K562 (cell line): Measurements from ENCODE around the gene PTPN1. TPM values are rescaled to one million over a fixed set of nuclear protein-coding genes. Genes with fewer than 3 reads are reported as not detected.

Source experiments
- ATAC-seq: fragments of 200-7000 bp; cut with Tn5 transposase; 3 replicates; pipeline ENCODE4 v1.9.1; 2020; ENCODE audit warnings: moderate library complexity
- BruUV-seq: library from RNA; stranded (reverse); fragments of 400-500 nt; replicated peaks from 2 replicates; lab custom pipeline; 2021; lab: Mats Ljungman, UMichigan
- CTCF ChIA-PET: fragments of 300-600 bp; formaldehyde crosslinking; extraction: SDS; loops from one replicate; lab custom pipeline; 2021; ENCODE audit warnings: low intra/inter-chr PET ratio; lab: Yijun Ruan, JAX
- POLR2A ChIA-PET: fragments of 300-600, 350-650 bp; sonication (Branson Sonifier 250); formaldehyde crosslinking; extraction: SDS; loops from one replicate; lab custom pipeline; 2021; ENCODE audit warnings: antibody characterized with exemption, inconsistent platforms; lab: Yijun Ruan, JAX
- DNase-seq, 4 experiments: peaks; one replicate each; pipeline versions ENCODE4 v3.0.0 to v3.0.0-alpha.2; 2011 to 2018; ENCODE audit warnings: low spot score in 3 of 4, mixed read lengths in 3 of 4; ENCODE audit errors: extremely low read depth in 1 of 4
- FAIRE-seq: peaks from 2 replicates; lab custom pipeline; 2011; peaks lifted over from hg19 to GRCh38; lab: Jason Lieb, UNC
- H2AFZ ChIP-seq: 2 replicates; pipeline ENCODE4 v1.6.0; 2011; ENCODE audit warnings: low read depth, low read length, control low read depth, inconsistent platforms
- H3K27ac ChIP-seq: fragments of 200-600 bp; 3 replicates; pipeline ENCODE4 v1.8.0; 2011; ENCODE audit warnings: low read depth, mild to moderate bottlenecking, control low read depth, inconsistent platforms, low read length, moderate library complexity, mixed read lengths; ENCODE audit errors: extremely low read depth
- H3K27me3 ChIP-seq, 2 experiments: fragments of 300-600 bp in 1 of 2; 2 replicates in 1 of 2; 3 replicates in 1 of 2; pipeline versions ENCODE4 v1.6.0 to v1.8.0; 2011; ENCODE audit warnings: inconsistent platforms in 2 of 2, low read length in 2 of 2, mild to moderate bottlenecking in 1 of 2, mixed read lengths in 1 of 2, moderate library complexity in 1 of 2; ENCODE audit not compliant: control insufficient read depth in 2 of 2, insufficient read depth in 2 of 2
- H3K36me3 ChIP-seq: fragments of 300-600 bp; 3 replicates; pipeline ENCODE4 v1.8.0; 2011; ENCODE audit warnings: mild to moderate bottlenecking, low read length, inconsistent platforms; ENCODE audit not compliant: control insufficient read depth, insufficient read depth
- H3K4me1 ChIP-seq, 2 experiments: fragments of 200-600 bp in 1 of 2; replicated peaks in 1 of 2; 2 replicates in 1 of 2; 3 replicates in 1 of 2; pipeline versions ENCODE4 v1.5.1 to v1.8.0; 2011; ENCODE audit warnings: inconsistent platforms in 2 of 2, low read length in 2 of 2, mild to moderate bottlenecking in 1 of 2, mixed read lengths in 1 of 2, moderate library complexity in 1 of 2; ENCODE audit not compliant: control insufficient read depth in 2 of 2, insufficient read depth in 2 of 2
- H3K4me2 ChIP-seq: 2 replicates; pipeline ENCODE4 v1.6.1; 2011; ENCODE audit warnings: low read length, control low read depth, inconsistent platforms, mixed read lengths; ENCODE audit not compliant: insufficient read depth
- H3K4me3 ChIP-seq: fragments of 200-600 bp; sonication (generic), shearing (Covaris generic); 2 replicates; pipeline ENCODE4 v1.5.1; 2016; ENCODE audit warnings: control low read depth, inconsistent platforms
- H3K79me2 ChIP-seq: fragments of 200-600 bp; 3 replicates; pipeline ENCODE4 v1.8.0; 2011; ENCODE audit warnings: low read length, inconsistent platforms; ENCODE audit not compliant: control insufficient read depth, insufficient read depth
- H3K9ac ChIP-seq, 2 experiments: 2 replicates each; pipeline versions ENCODE4 v1.6.0 to v1.6.1; 2011; ENCODE audit warnings: low read depth in 2 of 2, low read length in 2 of 2, control low read depth in 1 of 2, inconsistent platforms in 1 of 2, mild to moderate bottlenecking in 1 of 2, mixed read lengths in 1 of 2; ENCODE audit not compliant: insufficient read depth in 1 of 2
- H3K9me1 ChIP-seq: one replicate; pipeline ENCODE4 v1.6.0; 2011; ENCODE audit warnings: inconsistent platforms, mild to moderate bottlenecking, low read length, moderate library complexity; ENCODE audit not compliant: control insufficient read depth, insufficient read depth
- H3K9me3 ChIP-seq: replicated peaks from 2 replicates; pipeline ENCODE4 v1.5.1; 2011; ENCODE audit warnings: low read depth, low read length, inconsistent platforms; ENCODE audit not compliant: control insufficient read depth, insufficient read depth
- H4K20me1 ChIP-seq: replicated peaks from 2 replicates; pipeline ENCODE4 v1.6.1; 2011; ENCODE audit warnings: low read length, inconsistent platforms, mixed read lengths; ENCODE audit not compliant: control insufficient read depth, insufficient read depth
- DPF2 ChIP-seq: fragments of 450-650 bp; IDR thresholded peaks from 2 replicates; pipeline ENCODE4 v1.6.1; 2016
- L3MBTL2 ChIP-seq: fragments of 450-650 bp; IDR thresholded peaks from 2 replicates; pipeline ENCODE4 v1.6.1; 2016; ENCODE audit warnings: mild to moderate bottlenecking, moderate library complexity
- NFE2 ChIP-seq: IDR thresholded peaks from 2 replicates; pipeline ENCODE4 v1.6.1; 2014; ENCODE audit warnings: antibody characterized with exemption, low read depth
- RAD21 ChIP-seq, 2 experiments: fragments of 250-450 bp in 1 of 2; fragments of 450-650 bp in 1 of 2; sonication (Bioruptor Pico) in 1 of 2; formaldehyde crosslinking in 1 of 2; IDR thresholded peaks in 1 of 2; conservative IDR thresholded peaks in 1 of 2; 2 replicates each; pipeline versions ENCODE4 v1.4.0 to v1.8.0; 2020 to 2022; ENCODE audit warnings: mild to moderate bottlenecking in 2 of 2, moderate library complexity in 1 of 2
- WGBS: fragments of 100-300 bp; shearing (Covaris generic); methylation state at CpG from one replicate; pipeline ENCODE4 v1.1.6; 2016; ENCODE audit warnings: low coverage, mixed read lengths; ENCODE audit not compliant: insufficient coverage; ENCODE audit errors: missing lambda C conversion rate; 5-methylcytosine and 5-hydroxymethylcytosine counted together
- in situ Hi-C: fragments of 300-500 bp; cut with MboI; formaldehyde crosslinking; loops from 4 replicates; pipeline ENCODE4 v1.15.0; 2018; ENCODE audit warnings: inconsistent platforms, mixed read lengths
- intact Hi-C: fragments of 100-400 bp; cut with micrococcal nuclease; formaldehyde crosslinking; loops from 2 replicates; pipeline ENCODE4 v1.14.2; 2022
- polyA plus RNA-seq, 8 experiments: library from polyadenylated mRNA; depleted of rRNA in 4 of 8; stranded (reverse) in 5 of 8; unstranded in 3 of 8; fragments of >200 nt; fragmentation: Nextera tagmentation in 2 of 8; fragmentation: Illumina TruSeq in 1 of 8; extraction: Ambion mirVana in 2 of 8; extraction: Trizol in 1 of 8; gene quantifications; 2 replicates each; pipeline versions ENCODE4 v1.2.1 to v1.2.3, GENCODE V29; 2011 to 2014; ENCODE audit warnings: inconsistent platforms in 1 of 8, missing spikeins in 1 of 8
- total RNA-seq, 7 experiments: library from RNA; depleted of rRNA in 6 of 7; stranded (reverse); fragments of >200 nt in 6 of 7; fragmentation: Illumina TruSeq in 2 of 7; extraction: Trizol in 2 of 7; gene quantifications; 2 replicates each; pipeline versions ENCODE4 v1.2.1 to v1.2.3, GENCODE V29; 2011 to 2021; ENCODE audit warnings: low replicate concordance in 1 of 7
- TF ChIP-seq, protein P1 (sequence below), 3 experiments: IDR thresholded peaks in 2 of 3; conservative IDR thresholded peaks in 1 of 3; 2 replicates each; pipeline ENCODE4 v1.5.1; 2011 to 2012; ENCODE audit warnings: low read length in 3 of 3, mild to moderate bottlenecking in 3 of 3, control low read depth in 2 of 3, improper control_type of control experiment in 1 of 3, inconsistent platforms in 1 of 3, low read depth in 1 of 3, mixed read lengths in 1 of 3, moderate library complexity in 1 of 3; ENCODE audit not compliant: insufficient read depth in 2 of 3
- TF ChIP-seq, protein P2 (sequence below): sonication (generic); formaldehyde crosslinking; IDR thresholded peaks from 2 replicates; pipeline ENCODE4 v1.5.0; 2020; ENCODE audit warnings: missing genetic modification reagents

PTPN1 gene
- total and polyA plus RNA-seq, 9 of the 15 experiments (the other 6 are each of a cell fraction or from before 2014, with no cell fraction given): 11.0 to 85.3 (median 54.0) TPM

DNA sequence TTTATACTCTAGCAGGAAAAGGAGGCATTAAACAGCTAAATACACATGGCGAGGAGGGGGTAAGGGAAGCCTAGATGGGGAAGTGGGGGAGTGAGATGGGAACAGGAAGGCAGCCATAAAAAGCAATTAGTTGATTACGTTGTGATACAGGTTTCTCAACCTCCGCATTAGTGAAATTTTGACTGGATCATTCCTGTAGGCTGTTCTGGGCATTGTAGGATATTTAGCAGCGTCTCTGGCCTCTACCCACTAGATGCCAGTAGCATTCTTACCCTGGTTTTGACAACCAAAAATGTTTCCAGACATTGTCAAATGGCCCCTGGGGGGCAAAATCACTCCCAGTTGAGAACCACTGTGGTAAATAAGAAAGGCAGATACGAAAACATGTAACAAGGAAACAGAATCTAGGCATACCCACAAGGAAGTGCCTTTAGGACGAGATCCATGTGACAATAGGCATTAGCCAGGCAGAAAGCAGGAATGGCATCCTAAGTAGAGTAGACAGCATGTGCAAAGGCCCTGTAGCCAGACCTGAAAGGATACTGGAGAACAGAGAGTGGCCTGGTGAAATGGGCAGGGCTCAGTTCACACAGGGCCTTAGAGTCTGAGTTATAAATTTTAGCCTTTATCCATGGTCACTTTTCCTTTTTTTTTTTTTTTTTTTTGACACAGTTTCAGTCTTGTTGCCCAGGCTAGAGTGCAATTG, 25.8 kb upstream of the PTPN1 start (continued):
- TF ChIP-seq, protein P1, sequence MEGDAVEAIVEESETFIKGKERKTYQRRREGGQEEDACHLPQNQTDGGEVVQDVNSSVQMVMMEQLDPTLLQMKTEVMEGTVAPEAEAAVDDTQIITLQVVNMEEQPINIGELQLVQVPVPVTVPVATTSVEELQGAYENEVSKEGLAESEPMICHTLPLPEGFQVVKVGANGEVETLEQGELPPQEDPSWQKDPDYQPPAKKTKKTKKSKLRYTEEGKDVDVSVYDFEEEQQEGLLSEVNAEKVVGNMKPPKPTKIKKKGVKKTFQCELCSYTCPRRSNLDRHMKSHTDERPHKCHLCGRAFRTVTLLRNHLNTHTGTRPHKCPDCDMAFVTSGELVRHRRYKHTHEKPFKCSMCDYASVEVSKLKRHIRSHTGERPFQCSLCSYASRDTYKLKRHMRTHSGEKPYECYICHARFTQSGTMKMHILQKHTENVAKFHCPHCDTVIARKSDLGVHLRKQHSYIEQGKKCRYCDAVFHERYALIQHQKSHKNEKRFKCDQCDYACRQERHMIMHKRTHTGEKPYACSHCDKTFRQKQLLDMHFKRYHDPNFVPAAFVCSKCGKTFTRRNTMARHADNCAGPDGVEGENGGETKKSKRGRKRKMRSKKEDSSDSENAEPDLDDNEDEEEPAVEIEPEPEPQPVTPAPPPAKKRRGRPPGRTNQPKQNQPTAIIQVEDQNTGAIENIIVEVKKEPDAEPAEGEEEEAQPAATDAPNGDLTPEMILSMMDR (IDR thresholded peaks at IDR 0.05 in 2 of 3, conservative IDR thresholded peaks at IDR 0.05 in 1 of 3; ENCODE audit: insufficient read depth in 2 of 3, low read depth in 1 of 3, low read length in 3 of 3): peak in 1 of 3 experiments; percentile 28; a peak in 2 of 6 replicates
- no peak for TF ChIP-seq NFE2
- TF ChIP-seq RAD21 (CRISPR knock-in tag; conservative IDR thresholded peaks at IDR 0.05 in 1 of 2, IDR thresholded peaks at IDR 0.05 in 1 of 2): 0 out of 4 replicates have a peak, but pooled peaks of 1 of the 2 experiments have one; percentile 9

DNA sequence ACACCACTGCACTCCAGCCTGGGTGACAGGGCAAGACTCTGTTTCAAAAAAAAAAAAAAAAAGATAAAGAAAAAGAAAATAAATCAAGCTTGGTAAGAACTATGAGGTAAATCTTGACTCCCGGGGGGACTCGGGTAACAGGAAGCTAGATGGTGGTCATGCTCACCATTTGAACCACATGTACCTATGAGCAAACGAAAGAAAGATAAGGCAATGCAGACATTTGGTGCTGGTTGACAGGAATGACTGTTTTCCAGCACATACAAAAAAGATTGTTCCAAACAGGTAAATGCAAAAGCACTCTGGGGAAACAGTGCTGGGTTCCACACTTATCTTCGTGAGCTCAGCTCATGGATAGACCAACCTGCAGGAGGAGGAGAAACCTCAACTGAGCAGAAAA, 22.8 kb upstream of the PTPN1 start:
- DNase-seq: no peak
- POLR2A ChIA-PET: interaction anchor here (0.7 to 1.3 kb wide), 3 partner anchors 9 to 19 kb away, joined by 3 to 4 read pairs (median 3); no protein-coding TSS in a partner anchor
- TF ChIP-seq, protein P2, sequence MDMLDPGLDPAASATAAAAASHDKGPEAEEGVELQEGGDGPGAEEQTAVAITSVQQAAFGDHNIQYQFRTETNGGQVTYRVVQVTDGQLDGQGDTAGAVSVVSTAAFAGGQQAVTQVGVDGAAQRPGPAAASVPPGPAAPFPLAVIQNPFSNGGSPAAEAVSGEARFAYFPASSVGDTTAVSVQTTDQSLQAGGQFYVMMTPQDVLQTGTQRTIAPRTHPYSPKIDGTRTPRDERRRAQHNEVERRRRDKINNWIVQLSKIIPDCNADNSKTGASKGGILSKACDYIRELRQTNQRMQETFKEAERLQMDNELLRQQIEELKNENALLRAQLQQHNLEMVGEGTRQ (CRISPR knock-in tag): no peak
- TF ChIP-seq DPF2 (0 out of 2 replicates have a peak, but pooled peaks have one; percentile 20), L3MBTL2 (0 out of 2 replicates have a peak, but pooled peaks have one; percentile 26)

More for the DNA sequence above, 22.8 kb upstream of the PTPN1 start:
- Histone ChIP-seq H3K27me3 (no peaks in the 10 kb centered on the region), H3K79me2 (no peaks in the 10 kb centered on the region), H3K9me3 (no peaks in the 10 kb centered on the region), H3K36me3 (no peaks in the 10 kb centered on the region), H3K4me1 (peaks cover 9 to 24% of the 10 kb centered on the region in 2 experiments; a peak in 4 of 5 replicates), H4K20me1 (no peaks in the 10 kb centered on the region), H3K4me2 (no peak overlapping the region), H3K9me1 (no peaks in the 10 kb centered on the region), H3K9ac (no peak overlapping the region), H3K27ac (0 out of 3 replicates have a peak overlapping the region, but pooled peaks have one; percentile 17), H3K4me3 (no peak overlapping the region), H2AFZ (peak overlapping the region; percentile 75)
- no TSS peak for BruUV-seq
- CTCF ChIA-PET: no interaction called here
- FAIRE-seq (no peak), ATAC-seq (no peak)
- WGBS: 12% methylated on average over 4 of the region's 4 CpGs
- in situ Hi-C loops: loop anchor here (10.0 kb wide), 1 partner anchor 247 kb away; the partner anchor contains the start of gene PARD6B
- intact Hi-C loops: no loop called here
